Measurements from ENCODE around the gene NAXD.

DNA sequence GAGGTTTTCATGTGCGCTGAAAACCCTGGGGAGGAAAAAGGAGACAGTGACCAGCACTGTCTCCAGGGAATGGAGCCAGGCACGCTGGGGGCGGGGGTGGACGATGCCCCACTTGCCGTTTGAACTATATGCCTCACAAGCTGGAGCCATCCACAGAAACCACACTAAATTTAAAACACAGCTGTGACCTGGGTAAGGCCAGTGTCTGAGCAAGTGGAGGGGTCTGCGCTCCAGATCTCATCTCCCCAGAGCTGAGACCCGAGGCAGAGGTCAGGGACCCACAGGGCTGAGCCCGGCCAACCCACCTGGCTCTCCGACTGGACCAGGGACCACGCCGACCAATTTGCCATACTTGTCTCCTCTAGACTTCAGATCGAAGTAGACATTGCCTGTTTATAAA, 67.4 kb downstream of the NAXD start:
- TF ChIP-seq, protein P1, sequence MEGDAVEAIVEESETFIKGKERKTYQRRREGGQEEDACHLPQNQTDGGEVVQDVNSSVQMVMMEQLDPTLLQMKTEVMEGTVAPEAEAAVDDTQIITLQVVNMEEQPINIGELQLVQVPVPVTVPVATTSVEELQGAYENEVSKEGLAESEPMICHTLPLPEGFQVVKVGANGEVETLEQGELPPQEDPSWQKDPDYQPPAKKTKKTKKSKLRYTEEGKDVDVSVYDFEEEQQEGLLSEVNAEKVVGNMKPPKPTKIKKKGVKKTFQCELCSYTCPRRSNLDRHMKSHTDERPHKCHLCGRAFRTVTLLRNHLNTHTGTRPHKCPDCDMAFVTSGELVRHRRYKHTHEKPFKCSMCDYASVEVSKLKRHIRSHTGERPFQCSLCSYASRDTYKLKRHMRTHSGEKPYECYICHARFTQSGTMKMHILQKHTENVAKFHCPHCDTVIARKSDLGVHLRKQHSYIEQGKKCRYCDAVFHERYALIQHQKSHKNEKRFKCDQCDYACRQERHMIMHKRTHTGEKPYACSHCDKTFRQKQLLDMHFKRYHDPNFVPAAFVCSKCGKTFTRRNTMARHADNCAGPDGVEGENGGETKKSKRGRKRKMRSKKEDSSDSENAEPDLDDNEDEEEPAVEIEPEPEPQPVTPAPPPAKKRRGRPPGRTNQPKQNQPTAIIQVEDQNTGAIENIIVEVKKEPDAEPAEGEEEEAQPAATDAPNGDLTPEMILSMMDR (IDR thresholded peaks at IDR 0.05) = no peak
- no peak for TF ChIP-seq POLR2A (IDR thresholded peaks at IDR 0.05)
- no peak for TF ChIP-seq POLR2AphosphoS5 (IDR thresholded peaks at IDR 0.05)
